Stimulated activated CD8-positive, alpha-beta memory T cell treated with anti-CD3 and anti-CD28 coated beads, Interleukin-7, amount 100 ng/mL, for 24 hours (primary cell): ENCODE data around the gene ABLIM2.

Experiments
- DNase-seq: peaks from one replicate; pipeline ENCODE4 v3.0.0-alpha.2; 2020; ENCODE audit warnings: low read depth

The ABLIM2 gene

DNA sequence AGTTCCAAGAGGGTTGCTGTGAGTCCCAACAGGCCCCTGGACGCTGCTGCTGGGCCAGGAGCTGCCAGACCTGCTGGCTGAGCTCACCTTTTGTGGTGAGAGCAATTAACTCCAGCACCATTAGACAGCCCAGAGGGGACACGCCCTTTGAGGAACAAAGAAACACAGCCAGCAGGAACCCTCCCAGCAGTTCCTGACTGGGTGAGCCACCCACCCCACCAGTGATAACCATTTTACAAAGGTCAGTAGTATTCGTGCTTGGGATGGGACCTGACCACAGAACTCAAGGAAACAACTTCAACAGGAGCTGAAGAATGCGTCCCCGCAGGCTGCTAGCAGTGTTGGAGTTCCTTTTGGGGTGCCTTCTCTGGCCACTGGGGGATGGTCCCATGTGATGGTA lies 180.1 kb downstream of the ABLIM2 start:
- no peak for DNase-seq

DNA sequence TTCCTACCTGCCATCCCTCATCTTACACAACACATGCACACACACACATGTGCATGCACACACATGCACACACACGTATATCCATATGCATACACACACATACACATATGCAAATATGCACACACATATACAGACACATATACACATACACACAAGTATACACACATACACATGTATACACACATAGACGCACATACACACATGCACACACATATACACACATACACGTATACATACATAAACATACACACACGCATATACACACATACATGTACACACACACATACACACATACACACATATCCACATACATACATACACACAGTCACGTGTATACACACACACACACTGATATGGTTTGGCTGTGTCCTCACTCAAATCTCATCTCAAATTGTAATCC lies 182.0 kb downstream of the ABLIM2 start:
- DNase-seq = no peak

DNA sequence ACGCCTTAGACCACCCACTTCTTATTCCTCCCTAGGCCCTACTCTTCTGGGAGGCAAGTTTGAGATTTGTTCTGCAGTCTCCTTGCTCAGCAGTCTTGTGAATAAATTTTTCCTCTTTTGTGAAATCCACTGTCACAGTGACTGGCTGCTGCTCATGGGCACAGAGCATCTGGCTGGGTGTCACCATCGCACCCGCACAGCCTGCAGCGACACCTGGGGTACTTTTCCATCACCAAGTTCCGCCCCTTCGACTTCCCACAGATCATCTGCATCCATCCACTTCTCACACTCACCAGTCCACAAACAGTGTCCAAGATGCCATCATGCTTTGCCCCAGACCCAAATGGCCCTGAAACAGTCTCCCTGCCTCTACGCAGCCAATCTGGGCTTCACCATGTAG lies 182.6 kb downstream of the ABLIM2 start:
- no peak for DNase-seq

DNA sequence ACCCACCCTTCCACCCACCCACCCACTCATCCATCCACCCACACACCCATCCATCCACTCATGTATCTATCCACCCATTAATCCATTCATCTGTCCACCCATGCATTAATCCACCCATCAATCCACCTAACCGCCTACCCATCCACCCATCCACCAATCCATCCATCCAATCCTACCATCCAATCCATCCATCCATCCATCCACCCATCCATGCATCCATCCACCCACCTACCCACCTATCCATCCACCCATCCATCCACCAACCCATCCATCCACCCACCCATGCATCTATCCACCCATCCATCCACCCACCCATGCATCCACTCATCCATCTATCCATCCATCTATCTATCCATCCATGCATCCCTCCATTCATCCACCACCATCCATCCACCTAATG lies 184.2 kb downstream of the ABLIM2 start:
- no peak for DNase-seq

DNA sequence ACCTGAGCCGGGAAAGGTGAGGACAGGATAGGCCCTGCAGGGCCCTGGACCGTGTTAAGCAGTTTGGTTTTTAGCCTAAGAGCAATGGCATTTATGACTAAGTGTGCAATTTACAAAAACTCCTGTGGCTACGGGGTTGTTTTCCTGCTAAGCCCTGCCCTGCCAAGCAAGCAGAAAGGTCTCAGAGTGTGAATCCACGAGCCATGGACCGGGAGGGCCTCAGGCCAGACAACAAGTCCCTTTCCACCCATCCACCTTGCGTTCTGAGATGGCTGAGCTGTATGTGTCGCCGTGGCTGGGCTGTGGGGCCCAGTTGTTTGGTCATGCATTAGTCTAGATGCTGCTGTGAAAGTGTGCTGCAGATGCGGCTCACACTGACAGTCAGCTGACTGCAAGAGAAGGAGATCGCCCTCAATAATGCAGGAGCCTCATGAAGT lies 185.1 kb downstream of the ABLIM2 start:
- DNase-seq = no peak

DNA sequence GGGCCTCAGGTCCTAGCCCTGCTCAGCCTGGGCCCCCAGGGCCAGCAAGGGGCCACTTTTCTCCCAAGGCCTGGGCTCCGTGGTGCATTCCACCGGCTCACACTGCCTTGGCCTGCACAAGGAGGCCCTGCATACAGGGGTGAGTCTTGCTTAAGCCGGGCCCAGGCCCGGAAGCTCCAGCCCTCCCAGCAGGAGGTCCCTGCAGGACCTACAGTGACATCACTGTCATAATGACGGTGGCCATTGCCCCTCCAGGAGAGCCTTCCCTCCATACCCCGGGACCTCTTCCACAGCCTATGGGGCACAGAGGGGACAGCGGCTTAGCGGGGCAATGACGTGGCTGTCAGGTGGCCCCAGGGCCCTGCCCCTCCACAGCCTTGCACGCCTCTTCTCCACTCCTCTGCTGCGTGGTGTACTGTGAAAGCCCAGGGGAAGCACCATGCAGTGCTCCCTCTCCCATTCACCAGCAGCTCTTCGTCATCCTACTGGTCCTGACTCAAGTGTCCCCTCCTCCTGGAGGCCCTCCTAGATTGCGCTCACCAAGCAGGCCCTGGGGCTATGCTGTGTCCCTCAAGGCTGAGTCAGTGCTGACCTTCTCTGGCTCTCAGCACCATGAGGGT lies 186.6 kb downstream of the ABLIM2 start:
- no peak for DNase-seq

DNA sequence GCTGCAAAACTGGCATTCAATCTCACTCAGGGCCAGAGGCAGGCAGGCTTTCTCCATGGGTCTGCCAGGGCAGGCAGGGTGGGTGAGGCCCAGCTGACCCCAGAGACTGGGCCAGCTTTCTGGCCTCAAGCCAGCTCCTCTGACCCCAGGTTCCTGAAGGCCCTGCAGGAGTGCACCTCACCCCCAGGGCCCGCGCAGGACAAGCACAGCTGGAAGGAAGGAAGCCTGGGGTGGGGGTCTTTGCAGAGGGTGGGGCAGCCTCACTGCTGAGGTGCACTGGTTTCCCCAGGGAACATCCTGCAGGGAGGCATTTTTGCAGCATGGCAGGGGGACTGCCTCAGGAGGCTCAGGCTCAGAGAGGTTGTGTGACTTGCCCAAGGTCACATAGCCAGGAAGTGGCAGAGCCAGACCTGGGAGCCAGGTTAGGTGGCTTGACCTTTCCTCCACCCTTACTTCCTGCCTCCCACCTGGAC lies 187.4 kb downstream of the ABLIM2 start:
- no peak for DNase-seq

DNA sequence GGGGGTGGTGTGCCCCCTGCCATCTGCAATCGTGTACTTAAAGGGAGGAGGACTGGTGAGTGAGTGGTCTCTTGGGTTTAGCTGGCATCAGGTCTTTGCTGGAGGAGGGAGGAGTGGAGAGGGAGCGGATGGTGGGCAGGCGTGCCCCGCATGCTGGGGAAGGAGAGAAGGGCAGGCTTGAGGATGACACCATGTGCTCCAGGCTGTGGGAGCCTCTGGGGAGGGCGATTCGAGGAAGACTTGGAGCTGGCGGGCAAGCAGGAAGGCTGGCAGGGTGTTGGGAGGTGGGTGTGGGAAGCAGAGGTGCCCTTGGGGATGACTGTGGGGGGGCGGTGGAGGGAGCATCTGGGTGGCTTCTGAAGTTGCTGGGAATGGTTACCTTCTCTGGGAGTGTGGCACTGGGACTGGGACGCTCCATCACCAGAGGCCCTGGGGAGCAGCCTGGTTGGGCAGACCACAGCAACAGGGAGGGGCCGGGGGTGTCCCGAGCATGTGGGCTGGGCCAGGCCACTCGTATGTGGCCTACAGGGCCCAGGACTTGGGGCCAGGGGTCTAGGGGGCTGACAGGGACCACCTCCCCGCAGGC lies 188.2 kb downstream of the ABLIM2 start:
- no peak for DNase-seq

DNA sequence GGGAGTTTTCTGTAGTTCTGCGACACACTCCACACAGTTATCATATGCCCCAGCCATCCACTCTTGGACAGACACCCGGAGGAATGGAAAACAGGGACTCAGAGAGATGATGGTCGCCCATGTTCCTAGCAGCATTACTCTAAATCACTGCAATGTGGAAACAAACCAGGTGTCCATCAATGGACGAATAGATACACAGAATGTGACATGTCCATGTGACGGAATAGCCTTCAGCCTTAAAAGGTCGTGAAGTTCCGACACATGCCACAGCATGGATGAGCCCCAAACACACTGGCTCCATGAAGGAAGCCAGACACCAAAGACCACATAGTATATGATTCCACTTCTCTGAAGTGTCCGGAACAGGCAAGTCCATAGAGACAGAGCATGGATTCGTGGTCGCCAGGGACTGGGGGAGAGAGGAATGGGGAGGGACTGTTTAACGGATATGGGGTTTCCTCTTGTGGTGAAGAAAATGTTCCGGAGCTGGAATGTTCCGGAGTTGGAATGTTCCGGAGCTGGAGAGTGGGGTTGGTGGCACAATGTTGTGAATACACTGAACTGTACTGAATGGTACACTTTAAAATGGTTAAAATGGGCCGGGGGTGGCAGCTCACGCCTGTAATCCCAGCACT lies 190.2 kb downstream of the ABLIM2 start:
- DNase-seq = no peak

DNA sequence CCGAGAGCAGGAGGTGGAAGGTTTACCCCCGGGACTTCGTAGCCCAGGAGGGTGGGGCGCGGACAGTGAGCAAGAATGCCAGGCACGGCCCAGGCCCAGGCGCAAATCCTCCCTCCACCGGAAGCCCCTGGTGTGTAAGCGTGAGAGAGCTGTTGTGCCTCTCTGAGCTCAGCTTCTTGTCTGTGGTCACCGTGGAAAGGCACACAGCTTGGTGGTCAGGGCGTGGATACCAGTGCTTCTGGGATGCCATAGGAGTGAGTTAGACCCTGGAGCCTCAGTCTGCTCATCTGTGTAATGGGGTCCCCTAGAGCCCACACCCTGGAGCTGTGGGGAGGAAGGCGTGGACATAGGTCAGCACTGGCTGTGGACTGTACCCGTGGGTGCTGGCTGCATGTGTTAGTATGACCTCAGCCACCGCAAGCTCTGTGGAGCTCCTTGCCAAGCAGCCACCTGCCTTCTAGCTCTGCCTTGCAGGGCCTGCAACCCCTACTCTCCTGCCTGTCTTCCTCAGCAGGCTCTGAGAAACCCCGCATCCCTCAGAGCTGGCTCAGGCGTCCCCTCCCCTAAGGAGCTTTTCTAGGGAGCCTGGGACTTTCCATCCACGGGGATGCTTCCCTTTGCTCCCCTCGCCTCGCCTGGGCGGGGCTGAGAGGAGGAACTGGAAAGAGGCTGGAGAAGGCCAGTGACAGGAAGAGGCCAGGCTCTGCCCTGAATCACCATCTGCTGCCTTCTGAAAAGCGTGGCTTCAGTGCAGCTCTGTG lies 190.9 kb downstream of the ABLIM2 start:
- DNase-seq = no peak

DNA sequence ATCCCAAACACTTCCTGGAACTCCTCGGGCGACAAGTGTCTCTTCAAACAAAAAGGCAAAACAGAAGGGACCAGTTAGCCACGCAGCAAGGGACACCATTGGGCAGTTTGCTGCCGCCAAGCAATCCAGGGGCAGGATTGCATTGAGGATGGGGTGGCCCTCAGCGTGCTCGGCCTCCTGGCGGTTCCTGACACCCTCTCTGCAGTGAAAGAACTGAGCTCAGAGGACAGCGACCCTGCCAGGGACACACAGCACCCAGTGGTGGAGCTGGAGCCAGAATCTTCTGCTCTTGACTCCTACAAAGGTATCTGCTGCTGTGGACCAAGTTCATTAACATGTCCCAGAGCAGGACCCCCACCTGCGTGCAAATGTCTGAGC lies 191.6 kb downstream of the ABLIM2 start:
- no peak for DNase-seq

DNA sequence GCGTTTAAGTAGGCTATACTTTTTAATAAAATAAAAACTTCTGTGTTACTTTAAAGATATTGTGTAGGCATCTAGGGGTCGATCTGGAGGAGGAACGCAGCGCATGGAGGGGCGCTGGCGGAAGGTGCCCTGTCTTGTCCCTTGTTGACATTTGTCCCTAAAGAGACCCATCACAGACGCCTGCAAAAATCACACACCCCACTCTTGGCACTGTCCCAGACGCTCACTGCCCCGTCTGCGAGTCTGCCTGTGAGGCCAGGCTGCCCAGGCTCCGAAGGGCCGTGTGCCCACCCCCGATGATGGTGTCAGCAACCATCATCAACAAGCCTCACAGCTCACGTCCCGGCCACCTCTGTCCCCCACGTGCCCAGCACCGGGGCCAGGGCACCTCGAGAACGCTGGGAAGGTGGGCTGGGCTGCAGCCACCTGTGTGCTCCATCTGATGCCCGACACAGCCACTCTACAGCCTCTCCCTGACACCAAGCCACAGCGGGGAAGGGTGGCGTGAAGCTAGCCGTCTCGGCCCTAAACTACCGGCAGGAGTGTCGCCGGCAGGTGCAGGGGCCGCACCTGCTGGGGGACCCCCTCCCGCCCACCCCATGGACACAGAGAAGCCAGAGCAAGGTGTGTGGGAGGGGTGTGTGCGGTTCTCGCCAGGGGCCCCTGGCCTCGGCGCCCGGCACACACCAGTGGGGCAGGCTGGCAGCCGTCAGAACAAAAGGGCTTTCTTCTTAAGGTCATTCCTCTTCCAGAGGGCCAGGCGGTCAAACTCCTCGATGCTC lies 192.1 kb downstream of the ABLIM2 start:
- no peak for DNase-seq

DNA sequence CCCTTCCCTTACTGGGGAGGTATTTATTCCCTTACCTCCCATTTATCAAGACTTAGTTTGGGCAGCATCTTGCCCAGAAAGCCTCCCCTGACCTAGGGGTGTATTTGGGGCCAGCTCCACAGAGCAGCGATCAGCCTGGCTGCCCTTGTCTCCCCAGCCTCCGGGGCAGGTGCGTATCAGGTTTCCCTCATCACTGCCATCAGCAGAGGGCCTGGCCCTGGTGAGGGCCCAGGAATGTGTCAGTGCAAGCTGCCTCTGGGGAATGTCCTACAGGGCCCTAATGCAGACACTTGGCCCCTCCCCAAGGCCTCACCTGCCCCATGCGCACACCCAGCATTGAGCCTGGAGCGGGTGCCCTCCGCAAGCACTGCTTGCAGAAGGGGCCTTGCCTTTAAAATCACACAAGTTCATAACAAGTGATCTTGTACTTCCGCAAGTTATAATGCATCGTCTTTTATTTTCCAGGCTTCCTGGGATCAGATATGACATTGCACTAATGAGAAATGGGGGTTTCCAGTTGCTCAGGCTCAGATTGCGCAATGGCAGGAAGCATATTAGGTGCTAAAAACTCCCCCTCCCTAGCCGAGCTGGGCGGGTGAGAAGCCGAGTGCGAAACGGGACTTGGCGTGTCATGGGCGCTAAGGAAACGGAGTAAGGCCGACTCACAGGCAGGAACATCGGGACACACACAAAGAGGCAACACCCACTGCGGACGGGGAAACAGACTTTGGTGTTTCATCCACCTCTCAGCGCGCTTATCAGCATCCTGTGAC lies 193.5 kb downstream of the ABLIM2 start:
- no peak for DNase-seq

DNA sequence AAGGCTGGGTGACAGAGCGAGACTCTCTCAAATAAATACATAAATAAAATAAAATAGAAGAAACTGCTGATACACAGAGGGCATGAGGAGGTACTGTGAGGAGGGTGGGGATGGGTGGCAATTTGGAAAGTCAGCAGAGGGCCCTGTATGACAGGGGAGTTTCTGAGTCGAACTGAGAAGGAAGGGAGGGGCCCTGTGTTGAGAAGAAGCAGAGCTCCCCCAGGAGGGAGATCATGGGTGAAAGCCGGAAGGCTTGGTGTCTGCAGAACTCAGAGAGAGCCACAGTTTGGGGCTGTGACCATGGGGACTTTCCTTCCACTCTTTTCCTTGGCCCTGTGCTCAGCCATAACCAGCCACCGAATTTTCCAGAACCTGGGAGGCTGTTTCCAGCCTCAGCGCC lies 194.2 kb downstream of the ABLIM2 start:
- no peak for DNase-seq

DNA sequence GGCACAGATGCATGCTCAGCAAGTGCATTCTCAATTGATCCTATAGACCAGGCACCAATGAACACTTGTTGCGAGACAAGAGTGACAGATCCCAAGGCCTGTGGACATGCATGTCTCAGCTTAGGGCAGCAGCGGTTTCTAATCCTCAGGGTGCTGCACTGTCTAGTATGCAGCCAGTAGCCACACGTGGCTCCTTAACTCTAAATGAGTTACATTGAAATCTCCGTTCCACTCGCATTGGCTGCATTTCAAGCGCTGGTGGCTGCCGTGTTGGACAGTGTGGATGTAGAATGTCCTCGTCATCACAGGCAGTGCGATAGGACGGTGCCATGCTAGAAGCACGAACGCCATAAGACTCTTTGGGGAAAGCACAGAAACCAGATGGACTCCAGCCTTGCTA lies 194.9 kb downstream of the ABLIM2 start:
- no peak for DNase-seq

DNA sequence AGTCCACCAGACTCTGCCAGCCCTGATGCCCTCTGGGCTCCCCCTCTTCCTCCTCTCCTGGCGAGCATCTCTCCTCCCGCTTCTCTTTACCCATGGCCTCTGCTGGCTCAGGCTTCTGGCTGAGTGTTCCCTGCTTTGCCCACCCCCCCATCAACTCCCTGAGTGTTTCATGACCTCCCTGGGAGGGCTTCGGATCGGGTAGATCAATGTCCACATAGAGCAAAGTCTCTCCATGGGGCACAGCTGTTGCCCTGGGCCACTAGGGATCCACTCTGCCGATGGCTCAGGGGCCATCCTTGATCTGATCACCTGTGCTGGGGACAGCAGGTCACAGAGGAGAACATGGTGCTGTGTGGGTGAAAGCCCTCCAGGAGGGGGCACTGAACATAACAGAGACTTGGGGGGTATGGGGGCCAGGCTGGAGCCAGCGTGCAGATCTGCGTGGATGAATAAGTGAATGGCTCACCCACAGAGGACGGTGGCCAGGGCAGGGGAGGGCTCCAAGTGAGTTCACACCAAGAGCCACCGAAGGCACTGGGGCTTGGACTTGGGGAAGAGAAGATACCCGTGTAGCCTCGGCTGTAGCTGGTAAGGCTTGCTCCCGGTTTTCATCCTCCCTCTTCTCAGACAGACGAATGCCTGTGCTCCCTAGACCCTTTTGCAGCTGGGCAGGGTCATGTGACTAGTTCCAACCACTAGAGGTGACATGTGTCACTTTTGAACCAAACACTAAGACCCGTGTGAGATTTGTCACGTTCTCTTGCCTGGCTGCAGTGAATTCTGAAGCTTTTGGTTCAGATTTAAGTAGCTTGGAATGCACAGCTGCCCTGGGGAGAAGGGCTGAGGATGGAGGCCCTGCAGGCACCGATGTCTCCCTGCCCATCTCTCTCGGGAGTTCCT lies 195.8 kb downstream of the ABLIM2 start:
- no peak for DNase-seq

DNA sequence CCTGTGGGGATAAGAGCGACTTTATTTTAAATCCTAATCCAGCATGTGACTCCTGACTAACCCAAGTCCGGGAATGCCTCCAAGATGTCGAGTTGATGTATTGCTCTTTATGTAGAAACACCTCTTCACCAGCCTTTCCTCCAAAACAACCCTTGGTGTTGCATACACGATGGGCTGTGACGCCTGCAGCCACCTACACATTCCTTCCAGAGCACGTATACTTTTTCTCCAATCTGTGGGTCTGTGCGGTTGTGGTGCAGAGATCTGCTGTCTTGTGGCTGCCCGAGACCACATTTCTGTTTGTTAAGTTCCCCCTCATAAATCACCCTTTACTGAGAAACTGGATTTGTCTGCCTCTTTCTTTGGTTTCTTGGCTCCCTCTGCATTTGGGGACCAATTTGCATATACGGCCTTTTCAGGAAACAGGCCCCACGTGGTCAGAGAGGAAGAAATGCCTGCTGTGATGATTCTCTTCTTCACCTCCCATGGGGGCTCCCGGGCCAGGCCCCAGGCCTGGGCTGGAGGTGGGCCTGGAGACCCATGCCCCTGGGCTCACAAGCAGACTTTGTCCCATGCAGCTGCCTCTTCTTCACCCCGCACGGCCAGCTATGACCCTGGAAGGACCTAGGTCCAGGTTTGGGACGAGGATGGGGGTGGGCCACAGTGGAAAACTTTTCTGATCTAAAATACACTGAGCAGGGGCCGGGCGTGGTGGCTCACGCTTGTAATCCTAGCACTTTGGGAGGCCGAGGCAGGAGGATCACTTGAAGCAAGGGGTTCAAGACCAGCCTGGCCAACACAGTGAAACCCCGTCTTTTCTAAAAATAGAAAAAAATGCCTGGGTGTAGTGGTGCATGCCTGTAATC lies 197.6 kb downstream of the ABLIM2 start:
- DNase-seq = peak; percentile 56

DNA sequence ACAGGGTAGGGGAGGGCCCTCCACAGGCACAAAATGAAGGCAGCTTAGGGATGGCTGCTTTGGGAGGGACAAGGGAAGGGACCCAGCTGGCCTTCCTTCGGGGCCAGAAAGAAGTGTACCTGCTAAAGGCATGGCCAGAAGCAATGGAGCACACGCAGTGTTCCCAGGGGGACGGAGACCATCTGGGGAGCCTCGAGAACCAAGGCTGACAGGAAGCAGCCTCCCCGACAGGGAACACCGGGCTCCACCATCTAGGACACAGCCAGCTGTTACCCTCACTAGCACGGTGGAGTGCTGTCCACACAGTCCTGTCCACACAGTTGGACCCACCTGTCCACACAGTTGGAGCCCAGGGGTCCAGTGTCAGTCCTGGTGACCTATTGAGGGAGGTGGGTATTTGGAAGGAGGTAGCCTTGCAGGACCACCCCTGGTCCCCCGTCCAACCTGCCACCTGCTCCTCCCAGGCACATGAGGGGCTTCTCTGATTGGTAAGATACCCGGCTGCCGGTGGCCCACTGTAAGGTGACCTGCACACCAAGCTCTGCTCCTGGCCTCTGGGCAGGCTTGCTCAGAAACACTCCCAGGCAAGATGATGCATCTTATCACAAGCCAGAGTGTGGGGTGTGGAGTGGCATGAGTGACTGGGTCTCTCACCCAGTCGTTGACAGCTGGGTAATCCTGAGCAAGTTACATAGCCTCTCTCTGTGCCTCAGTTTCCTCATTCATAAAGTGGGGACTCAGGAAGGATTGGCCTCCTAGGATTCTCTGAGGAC lies 198.4 kb downstream of the ABLIM2 start:
- no peak for DNase-seq

DNA sequence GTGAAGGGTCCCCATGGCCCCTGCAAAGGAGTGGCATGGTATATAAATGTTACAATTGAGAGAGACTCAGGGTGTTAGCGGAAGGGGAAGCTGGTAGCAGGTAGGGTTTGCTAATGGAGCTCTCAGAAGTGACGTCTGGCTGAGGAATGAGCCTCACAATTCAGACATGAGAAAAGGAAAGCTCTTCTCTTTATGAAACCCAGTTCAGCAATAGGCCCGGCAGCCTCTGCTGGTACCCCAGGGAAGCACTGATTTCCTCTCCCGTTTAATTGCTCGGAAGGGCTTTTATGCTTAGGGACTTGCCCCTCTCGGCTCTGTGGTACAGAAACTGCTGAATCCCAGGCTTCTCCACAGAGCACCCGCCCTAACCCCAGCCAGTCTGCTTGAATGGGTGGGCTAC lies 199.5 kb downstream of the ABLIM2 start:
- no peak for DNase-seq
